K562 (cell line): ENCODE data around the gene NSUN2. TPM values are rescaled to one million over a fixed set of nuclear protein-coding genes. Genes with fewer than 3 reads are reported as not detected.

ENCODE experiments used
- ATAC-seq: fragments of 200-7000 bp; cut with Tn5 transposase; 3 replicates; pipeline ENCODE4 v1.9.1; 2020; ENCODE audit warnings: moderate library complexity
- BruUV-seq: library from RNA; stranded (reverse); fragments of 400-500 nt; replicated peaks from 2 replicates; lab custom pipeline; 2021; lab: Mats Ljungman, UMichigan
- CTCF ChIA-PET: fragments of 300-600 bp; formaldehyde crosslinking; extraction: SDS; loops from one replicate; lab custom pipeline; 2021; ENCODE audit warnings: low intra/inter-chr PET ratio; lab: Yijun Ruan, JAX
- POLR2A ChIA-PET: fragments of 300-600, 350-650 bp; sonication (Branson Sonifier 250); formaldehyde crosslinking; extraction: SDS; loops from one replicate; lab custom pipeline; 2021; ENCODE audit warnings: antibody characterized with exemption, inconsistent platforms; lab: Yijun Ruan, JAX
- DNase-seq, 4 experiments: peaks; one replicate each; pipeline versions ENCODE4 v3.0.0 to v3.0.0-alpha.2; 2011 to 2018; ENCODE audit warnings: low spot score in 3 of 4, mixed read lengths in 3 of 4; ENCODE audit errors: extremely low read depth in 1 of 4
- FAIRE-seq: peaks from 2 replicates; lab custom pipeline; 2011; peaks lifted over from hg19 to GRCh38; lab: Jason Lieb, UNC
- H2AFZ ChIP-seq: 2 replicates; pipeline ENCODE4 v1.6.0; 2011; ENCODE audit warnings: low read depth, low read length, control low read depth, inconsistent platforms
- H3K27ac ChIP-seq: fragments of 200-600 bp; 3 replicates; pipeline ENCODE4 v1.8.0; 2011; ENCODE audit warnings: low read depth, mild to moderate bottlenecking, control low read depth, inconsistent platforms, low read length, moderate library complexity, mixed read lengths; ENCODE audit errors: extremely low read depth
- H3K27me3 ChIP-seq, 2 experiments: fragments of 300-600 bp in 1 of 2; 2 replicates in 1 of 2; 3 replicates in 1 of 2; pipeline versions ENCODE4 v1.6.0 to v1.8.0; 2011; ENCODE audit warnings: inconsistent platforms in 2 of 2, low read length in 2 of 2, mild to moderate bottlenecking in 1 of 2, mixed read lengths in 1 of 2, moderate library complexity in 1 of 2; ENCODE audit not compliant: control insufficient read depth in 2 of 2, insufficient read depth in 2 of 2
- H3K36me3 ChIP-seq: fragments of 300-600 bp; 3 replicates; pipeline ENCODE4 v1.8.0; 2011; ENCODE audit warnings: mild to moderate bottlenecking, low read length, inconsistent platforms; ENCODE audit not compliant: control insufficient read depth, insufficient read depth
- H3K4me1 ChIP-seq, 2 experiments: fragments of 200-600 bp in 1 of 2; replicated peaks in 1 of 2; 2 replicates in 1 of 2; 3 replicates in 1 of 2; pipeline versions ENCODE4 v1.5.1 to v1.8.0; 2011; ENCODE audit warnings: inconsistent platforms in 2 of 2, low read length in 2 of 2, mild to moderate bottlenecking in 1 of 2, mixed read lengths in 1 of 2, moderate library complexity in 1 of 2; ENCODE audit not compliant: control insufficient read depth in 2 of 2, insufficient read depth in 2 of 2
- H3K4me2 ChIP-seq: 2 replicates; pipeline ENCODE4 v1.6.1; 2011; ENCODE audit warnings: low read length, control low read depth, inconsistent platforms, mixed read lengths; ENCODE audit not compliant: insufficient read depth
- H3K4me3 ChIP-seq: fragments of 200-600 bp; sonication (generic), shearing (Covaris generic); 2 replicates; pipeline ENCODE4 v1.5.1; 2016; ENCODE audit warnings: control low read depth, inconsistent platforms
- H3K79me2 ChIP-seq: fragments of 200-600 bp; 3 replicates; pipeline ENCODE4 v1.8.0; 2011; ENCODE audit warnings: low read length, inconsistent platforms; ENCODE audit not compliant: control insufficient read depth, insufficient read depth
- H3K9ac ChIP-seq, 2 experiments: 2 replicates each; pipeline versions ENCODE4 v1.6.0 to v1.6.1; 2011; ENCODE audit warnings: low read depth in 2 of 2, low read length in 2 of 2, control low read depth in 1 of 2, inconsistent platforms in 1 of 2, mild to moderate bottlenecking in 1 of 2, mixed read lengths in 1 of 2; ENCODE audit not compliant: insufficient read depth in 1 of 2
- H3K9me1 ChIP-seq: one replicate; pipeline ENCODE4 v1.6.0; 2011; ENCODE audit warnings: inconsistent platforms, mild to moderate bottlenecking, low read length, moderate library complexity; ENCODE audit not compliant: control insufficient read depth, insufficient read depth
- H3K9me3 ChIP-seq: replicated peaks from 2 replicates; pipeline ENCODE4 v1.5.1; 2011; ENCODE audit warnings: low read depth, low read length, inconsistent platforms; ENCODE audit not compliant: control insufficient read depth, insufficient read depth
- H4K20me1 ChIP-seq: replicated peaks from 2 replicates; pipeline ENCODE4 v1.6.1; 2011; ENCODE audit warnings: low read length, inconsistent platforms, mixed read lengths; ENCODE audit not compliant: control insufficient read depth, insufficient read depth
- ARHGAP35 ChIP-seq: fragments of 450-650 bp; IDR thresholded peaks from 2 replicates; pipeline ENCODE4 v1.6.1; 2018; ENCODE audit not compliant: partially characterized antibody
- CHAMP1 ChIP-seq: fragments of 450-650 bp; IDR thresholded peaks from 2 replicates; pipeline ENCODE4 v1.6.1; 2016; ENCODE audit warnings: mild to moderate bottlenecking
- FOXK1 ChIP-seq: sonication (generic); formaldehyde crosslinking; IDR thresholded peaks from 2 replicates; pipeline ENCODE4 v1.8.0; 2022; ENCODE audit warnings: missing genetic modification reagents, mild to moderate bottlenecking, borderline replicate concordance
- MED1 ChIP-seq: sonication (generic); formaldehyde crosslinking; IDR thresholded peaks from 2 replicates; pipeline ENCODE4 v1.8.1; 2023; ENCODE audit warnings: missing genetic modification reagents, borderline replicate concordance
- MEF2D ChIP-seq: conservative IDR thresholded peaks from 2 replicates; pipeline ENCODE4 v1.6.1; 2016; ENCODE audit warnings: low read depth, missing genetic modification characterization, missing compliant biosample characterization
- MEIS2 ChIP-seq: fragments of 450-650 bp; IDR thresholded peaks from 2 replicates; pipeline ENCODE4 v1.6.1; 2014; ENCODE audit warnings: mild to moderate bottlenecking; ENCODE audit not compliant: partially characterized antibody
- NCOR1 ChIP-seq: fragments of 450-650 bp; IDR thresholded peaks from 2 replicates; pipeline ENCODE4 v1.6.1; 2016; ENCODE audit warnings: mild to moderate bottlenecking, moderate library complexity
- SETDB1 ChIP-seq: IDR thresholded peaks from one replicate; pipeline ENCODE4 v1.6.1; 2012; ENCODE audit warnings: low read length, control low read depth, inconsistent platforms
- TCF7 ChIP-seq: sonication (generic); IDR thresholded peaks from 2 replicates; pipeline ENCODE4 v1.6.1; 2016; ENCODE audit warnings: antibody characterized with exemption, borderline replicate concordance
- TEAD4 ChIP-seq, 2 experiments: sonication (generic) in 1 of 2; formaldehyde crosslinking in 1 of 2; IDR thresholded peaks; 2 replicates each; pipeline versions ENCODE4 v1.6.1 to v1.8.0; 2012 to 2022; ENCODE audit warnings: borderline replicate concordance in 1 of 2, inconsistent platforms in 1 of 2, low read length in 1 of 2, mild to moderate bottlenecking in 1 of 2, missing genetic modification reagents in 1 of 2
- ZNF140 ChIP-seq: fragments of 250-450 bp; sonication (Bioruptor Pico); IDR thresholded peaks from 2 replicates; pipeline ENCODE4 v1.8.0; 2021; ENCODE audit warnings: moderate library complexity, mild to moderate bottlenecking, inconsistent platforms
- WGBS: fragments of 100-300 bp; shearing (Covaris generic); methylation state at CpG from one replicate; pipeline ENCODE4 v1.1.6; 2016; ENCODE audit warnings: low coverage, mixed read lengths; ENCODE audit not compliant: insufficient coverage; ENCODE audit errors: missing lambda C conversion rate; 5-methylcytosine and 5-hydroxymethylcytosine counted together
- in situ Hi-C: fragments of 300-500 bp; cut with MboI; formaldehyde crosslinking; loops from 4 replicates; pipeline ENCODE4 v1.15.0; 2018; ENCODE audit warnings: inconsistent platforms, mixed read lengths
- intact Hi-C: fragments of 100-400 bp; cut with micrococcal nuclease; formaldehyde crosslinking; loops from 2 replicates; pipeline ENCODE4 v1.14.2; 2022
- polyA plus RNA-seq, 8 experiments: library from polyadenylated mRNA; depleted of rRNA in 4 of 8; stranded (reverse) in 5 of 8; unstranded in 3 of 8; fragments of >200 nt; fragmentation: Nextera tagmentation in 2 of 8; fragmentation: Illumina TruSeq in 1 of 8; extraction: Ambion mirVana in 2 of 8; extraction: Trizol in 1 of 8; gene quantifications; 2 replicates each; pipeline versions ENCODE4 v1.2.1 to v1.2.3, GENCODE V29; 2011 to 2014; ENCODE audit warnings: inconsistent platforms in 1 of 8, missing spikeins in 1 of 8
- total RNA-seq, 7 experiments: library from RNA; depleted of rRNA in 6 of 7; stranded (reverse); fragments of >200 nt in 6 of 7; fragmentation: Illumina TruSeq in 2 of 7; extraction: Trizol in 2 of 7; gene quantifications; 2 replicates each; pipeline versions ENCODE4 v1.2.1 to v1.2.3, GENCODE V29; 2011 to 2021; ENCODE audit warnings: low replicate concordance in 1 of 7
- TF ChIP-seq, protein P1 (sequence below): fragments of 250-450 bp; sonication (Bioruptor Pico); IDR thresholded peaks from 2 replicates; pipeline ENCODE4 v1.5.0; 2022; ENCODE audit warnings: mild to moderate bottlenecking
- TF ChIP-seq, protein P2 (sequence below): fragments of 250-450 bp; sonication (Bioruptor Pico); IDR thresholded peaks from 2 replicates; pipeline ENCODE4 v1.4.0; 2020

Gene NSUN2
- total and polyA plus RNA-seq, 9 of the 15 experiments (the other 6 are each of a cell fraction or from before 2014, with no cell fraction given) = 9.2 to 167 (median 127) TPM

DNA sequence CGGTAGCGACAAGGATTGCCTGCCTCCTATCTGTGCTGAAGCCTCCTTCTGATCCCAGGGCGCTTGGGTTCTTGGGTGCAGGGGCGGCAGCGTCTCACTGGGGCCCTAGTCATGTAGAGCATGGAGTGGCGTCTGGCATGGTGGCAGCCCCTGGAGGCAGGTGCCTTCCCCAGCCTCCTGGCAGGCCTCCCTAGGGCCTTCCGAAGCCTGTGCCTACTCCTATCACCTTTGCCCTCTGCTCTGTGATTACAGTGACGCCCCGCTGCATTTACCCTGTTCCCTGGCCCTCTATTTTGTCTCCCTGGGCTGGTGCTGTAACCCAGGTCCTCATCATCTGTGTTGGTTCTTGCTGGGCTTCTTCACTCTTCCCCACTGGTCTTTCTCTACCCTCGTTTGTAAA is 4.2 kb upstream of the NSUN2 start:
- FAIRE-seq (no peak), DNase-seq (no peak), ATAC-seq (no peak)
- ChIA-PET POLR2A (no interaction called here), CTCF (no interaction called here)
- no peaks in the 10 kb centered on the region for H3K9me3 ChIP-seq
- WGBS = 81% methylated on average over 7 of the region's 10 CpGs
- 0 out of 4 replicates have a peak overlapping the region, but pooled peaks of 1 of the 2 experiments have one; percentile 29 for H3K9ac ChIP-seq
- no peaks in the 10 kb centered on the region for H3K27me3 ChIP-seq
- peaks cover 28% of the 10 kb centered on the region for H3K79me2 ChIP-seq
- H3K4me1 ChIP-seq = peaks cover 9 to 11% of the 10 kb centered on the region in 2 experiments; a peak in 4 of 5 replicates
- H2AFZ ChIP-seq = no peak overlapping the region
- no peak overlapping the region for H3K4me3 ChIP-seq
- no peaks in the 10 kb centered on the region for H3K9me1 ChIP-seq
- intact Hi-C loops (no loop called here), in situ Hi-C loops (no loop called here)
- H3K27ac ChIP-seq = no peak overlapping the region
- no TSS peak for BruUV-seq
- H4K20me1 ChIP-seq = no peaks in the 10 kb centered on the region; the same call in 1 of the 2 replicates
- H3K4me2 ChIP-seq = no peak overlapping the region
- H3K36me3 ChIP-seq = peaks cover 6% of the 10 kb centered on the region; the same call in 1 of the 3 replicates
- TF ChIP-seq TEAD4 (IDR thresholded peaks at IDR 0.05; ENCODE audit: low read length) = no peak
- TF ChIP-seq TEAD4 (CRISPR knock-in tag; IDR thresholded peaks at IDR 0.05; ENCODE audit: borderline replicate concordance) = no peak
- no peak for TF ChIP-seq SETDB1
- TF ChIP-seq MED1 (CRISPR knock-in tag) = no peak
- TF ChIP-seq NCOR1 = no peak
- no peak for TF ChIP-seq ZNF140 (CRISPR knock-in tag)
- TF ChIP-seq FOXK1 (CRISPR knock-in tag) = no peak
- TF ChIP-seq MEF2D = no peak
- no peak for TF ChIP-seq MEIS2
- TF ChIP-seq, protein P1, sequence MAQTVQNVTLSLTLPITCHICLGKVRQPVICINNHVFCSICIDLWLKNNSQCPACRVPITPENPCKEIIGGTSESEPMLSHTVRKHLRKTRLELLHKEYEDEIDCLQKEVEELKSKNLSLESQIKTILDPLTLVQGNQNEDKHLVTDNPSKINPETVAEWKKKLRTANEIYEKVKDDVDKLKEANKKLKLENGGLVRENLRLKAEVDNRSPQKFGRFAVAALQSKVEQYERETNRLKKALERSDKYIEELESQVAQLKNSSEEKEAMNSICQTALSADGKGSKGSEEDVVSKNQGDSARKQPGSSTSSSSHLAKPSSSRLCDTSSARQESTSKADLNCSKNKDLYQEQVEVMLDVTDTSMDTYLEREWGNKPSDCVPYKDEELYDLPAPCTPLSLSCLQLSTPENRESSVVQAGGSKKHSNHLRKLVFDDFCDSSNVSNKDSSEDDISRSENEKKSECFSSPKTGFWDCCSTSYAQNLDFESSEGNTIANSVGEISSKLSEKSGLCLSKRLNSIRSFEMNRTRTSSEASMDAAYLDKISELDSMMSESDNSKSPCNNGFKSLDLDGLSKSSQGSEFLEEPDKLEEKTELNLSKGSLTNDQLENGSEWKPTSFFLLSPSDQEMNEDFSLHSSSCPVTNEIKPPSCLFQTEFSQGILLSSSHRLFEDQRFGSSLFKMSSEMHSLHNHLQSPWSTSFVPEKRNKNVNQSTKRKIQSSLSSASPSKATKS = no peak
- TF ChIP-seq, protein P2, sequence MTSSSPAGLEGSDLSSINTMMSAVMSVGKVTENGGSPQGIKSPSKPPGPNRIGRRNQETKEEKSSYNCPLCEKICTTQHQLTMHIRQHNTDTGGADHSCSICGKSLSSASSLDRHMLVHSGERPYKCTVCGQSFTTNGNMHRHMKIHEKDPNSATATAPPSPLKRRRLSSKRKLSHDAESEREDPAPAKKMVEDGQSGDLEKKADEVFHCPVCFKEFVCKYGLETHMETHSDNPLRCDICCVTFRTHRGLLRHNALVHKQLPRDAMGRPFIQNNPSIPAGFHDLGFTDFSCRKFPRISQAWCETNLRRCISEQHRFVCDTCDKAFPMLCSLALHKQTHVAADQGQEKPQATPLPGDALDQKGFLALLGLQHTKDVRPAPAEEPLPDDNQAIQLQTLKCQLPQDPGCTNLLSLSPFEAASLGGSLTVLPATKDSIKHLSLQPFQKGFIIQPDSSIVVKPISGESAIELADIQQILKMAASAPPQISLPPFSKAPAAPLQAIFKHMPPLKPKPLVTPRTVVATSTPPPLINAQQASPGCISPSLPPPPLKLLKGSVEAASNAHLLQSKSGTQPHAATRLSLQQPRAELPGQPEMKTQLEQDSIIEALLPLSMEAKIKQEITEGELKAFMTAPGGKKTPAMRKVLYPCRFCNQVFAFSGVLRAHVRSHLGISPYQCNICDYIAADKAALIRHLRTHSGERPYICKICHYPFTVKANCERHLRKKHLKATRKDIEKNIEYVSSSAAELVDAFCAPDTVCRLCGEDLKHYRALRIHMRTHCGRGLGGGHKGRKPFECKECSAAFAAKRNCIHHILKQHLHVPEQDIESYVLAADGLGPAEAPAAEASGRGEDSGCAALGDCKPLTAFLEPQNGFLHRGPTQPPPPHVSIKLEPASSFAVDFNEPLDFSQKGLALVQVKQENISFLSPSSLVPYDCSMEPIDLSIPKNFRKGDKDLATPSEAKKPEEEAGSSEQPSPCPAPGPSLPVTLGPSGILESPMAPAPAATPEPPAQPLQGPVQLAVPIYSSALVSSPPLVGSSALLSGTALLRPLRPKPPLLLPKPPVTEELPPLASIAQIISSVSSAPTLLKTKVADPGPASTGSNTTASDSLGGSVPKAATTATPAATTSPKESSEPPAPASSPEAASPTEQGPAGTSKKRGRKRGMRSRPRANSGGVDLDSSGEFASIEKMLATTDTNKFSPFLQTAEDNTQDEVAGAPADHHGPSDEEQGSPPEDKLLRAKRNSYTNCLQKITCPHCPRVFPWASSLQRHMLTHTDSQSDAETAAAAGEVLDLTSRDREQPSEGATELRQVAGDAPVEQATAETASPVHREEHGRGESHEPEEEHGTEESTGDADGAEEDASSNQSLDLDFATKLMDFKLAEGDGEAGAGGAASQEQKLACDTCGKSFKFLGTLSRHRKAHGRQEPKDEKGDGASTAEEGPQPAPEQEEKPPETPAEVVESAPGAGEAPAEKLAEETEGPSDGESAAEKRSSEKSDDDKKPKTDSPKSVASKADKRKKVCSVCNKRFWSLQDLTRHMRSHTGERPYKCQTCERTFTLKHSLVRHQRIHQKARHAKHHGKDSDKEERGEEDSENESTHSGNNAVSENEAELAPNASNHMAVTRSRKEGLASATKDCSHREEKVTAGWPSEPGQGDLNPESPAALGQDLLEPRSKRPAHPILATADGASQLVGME (CRISPR knock-in tag) = no peak
- no peak for TF ChIP-seq ARHGAP35
- TF ChIP-seq TCF7 = no peak
- no peak for TF ChIP-seq CHAMP1
